Cardiac muscle cell (in vitro differentiated cells and primary cell): ENCODE data around the gene PCBD1. TPM values are rescaled to one million over a fixed set of nuclear protein-coding genes. Genes with fewer than 3 reads are reported as not detected.

Experiments used
- DNase-seq, 2 donors: peaks; one replicate each; pipeline versions ENCODE4 v3.0.0 to v3.0.0-alpha.2; 2010 to 2017; ENCODE audit warnings: low read depth in 1 of 2, low spot score in 1 of 2
- H3K27ac ChIP-seq: fragments of 200-600 bp; sonication (generic); 2 replicates; pipeline ENCODE4 v1.5.1; 2016
- H3K27me3 ChIP-seq: fragments of 200-600 bp; sonication (generic); 2 replicates; pipeline ENCODE4 v1.6.0; 2016; ENCODE audit warnings: control low read depth
- H3K36me3 ChIP-seq: fragments of 200-600 bp; sonication (generic); 2 replicates; pipeline ENCODE4 v1.5.1; 2016; ENCODE audit warnings: control low read depth
- H3K4me1 ChIP-seq: fragments of 200-600 bp; sonication (generic); 2 replicates; pipeline ENCODE4 v1.8.1; 2017; ENCODE audit warnings: low read depth, mild to moderate bottlenecking, mixed run types
- H3K4me3 ChIP-seq: fragments of 200-600 bp; sonication (generic); 2 replicates; pipeline ENCODE4 v1.5.1; 2016; ENCODE audit warnings: mild to moderate bottlenecking
- H3K9me3 ChIP-seq: fragments of 200-600 bp; sonication (generic); 2 replicates; pipeline ENCODE4 v1.5.1; 2017; ENCODE audit warnings: low read depth, mild to moderate bottlenecking, control low read depth
- CTCF ChIP-seq: IDR thresholded peaks from 2 replicates; pipeline ENCODE4 v1.5.1; 2012; ENCODE audit warnings: low read depth, mild to moderate bottlenecking, low read length
- polyA plus RNA-seq: library from polyadenylated mRNA; unstranded; fragments of >200 nt; fragmentation: Nextera tagmentation; extraction: Ambion mirVana; gene quantifications from 2 replicates; pipeline ENCODE4 v1.2.1, GENCODE V29; 2016
- total RNA-seq: library from RNA; depleted of rRNA; stranded (reverse); fragments of >200 nt; gene quantifications from 2 replicates; pipeline ENCODE4 v1.2.3, GENCODE V29; 2016

PCBD1 gene
- total and polyA plus RNA-seq, 2 experiments from 2014 or later, result 145 to 264 TPM

GRCh38 chr10:70843333-70843732 lies 45.0 kb downstream of the PCBD1 start:
- H3K36me3 ChIP-seq, result no peaks in the 10 kb centered on the region
- no peak for DNase-seq
- H3K27me3 ChIP-seq, result no peaks in the 10 kb centered on the region
- peak overlapping the region; percentile 91 for H3K27ac ChIP-seq
- H3K9me3 ChIP-seq, result no peaks in the 10 kb centered on the region
- peaks cover 59% of the 10 kb centered on the region for H3K4me1 ChIP-seq
- no peak overlapping the region for H3K4me3 ChIP-seq
- no peak for TF ChIP-seq CTCF

DNA sequence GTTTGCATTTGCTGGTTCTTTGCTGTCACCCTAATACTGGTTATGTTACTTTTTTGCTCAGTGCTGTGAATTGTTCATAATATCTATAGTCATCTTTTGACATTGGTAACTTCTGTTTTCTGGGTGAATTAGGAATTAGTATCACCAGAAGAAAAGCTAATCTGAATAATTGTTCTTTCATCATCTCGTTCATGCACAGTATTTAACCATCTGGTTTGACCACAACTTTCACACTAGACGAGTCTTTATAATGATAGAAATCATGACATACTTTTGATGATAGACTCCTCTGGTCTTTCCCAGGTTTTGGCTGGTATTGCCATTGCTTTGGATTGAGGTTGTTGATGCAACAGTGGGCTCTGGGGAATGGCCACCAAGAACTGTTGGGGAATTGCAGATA lies 47.5 kb downstream of the PCBD1 start:
- H3K4me3 ChIP-seq, result no peak overlapping the region
- no peak for TF ChIP-seq CTCF
- H3K27ac ChIP-seq, result no peak overlapping the region
- no peaks in the 10 kb centered on the region for H3K9me3 ChIP-seq
- DNase-seq, result no peak
- no peaks in the 10 kb centered on the region for H3K27me3 ChIP-seq
- H3K36me3 ChIP-seq, result no peaks in the 10 kb centered on the region
- H3K4me1 ChIP-seq, result peaks cover 44% of the 10 kb centered on the region

DNA sequence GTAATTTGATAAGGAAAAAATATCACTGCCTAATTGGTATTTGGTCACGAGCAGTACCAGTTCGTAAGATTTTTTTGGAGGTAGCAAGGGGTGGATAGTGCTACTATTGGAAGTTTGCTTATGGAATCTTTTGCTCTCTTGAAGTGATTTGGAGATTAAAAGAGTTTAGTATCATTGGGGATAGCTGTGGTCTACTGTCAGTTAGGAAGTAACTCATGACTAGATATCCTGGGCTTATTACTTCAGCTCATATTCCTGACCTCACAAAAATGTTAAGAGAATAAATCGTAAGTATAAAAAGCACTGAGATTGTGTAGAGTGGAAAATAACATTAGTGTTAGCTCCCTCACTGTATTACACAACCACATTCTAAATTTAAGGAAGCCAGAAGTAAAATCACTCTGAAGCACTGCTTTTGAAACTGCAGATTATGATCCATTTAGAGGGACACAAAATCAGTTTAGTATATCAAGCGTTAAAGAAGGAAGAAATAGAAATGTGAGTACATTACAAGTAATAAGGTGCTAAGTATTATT lies 50.0 kb downstream of the PCBD1 start:
- H3K27me3 ChIP-seq, result no peaks in the 10 kb centered on the region
- peaks cover 40% of the 10 kb centered on the region for H3K4me1 ChIP-seq
- H3K27ac ChIP-seq, result no peak overlapping the region
- no peak for TF ChIP-seq CTCF
- H3K9me3 ChIP-seq, result no peaks in the 10 kb centered on the region
- no peaks in the 10 kb centered on the region for H3K36me3 ChIP-seq
- H3K4me3 ChIP-seq, result no peak overlapping the region
- peak in 1 of 2 donors; percentile 13 for DNase-seq

GRCh38 chr10:70837660-70838059 lies 50.7 kb downstream of the PCBD1 start:
- H3K27ac ChIP-seq, result no peak overlapping the region
- no peak for TF ChIP-seq CTCF

DNA sequence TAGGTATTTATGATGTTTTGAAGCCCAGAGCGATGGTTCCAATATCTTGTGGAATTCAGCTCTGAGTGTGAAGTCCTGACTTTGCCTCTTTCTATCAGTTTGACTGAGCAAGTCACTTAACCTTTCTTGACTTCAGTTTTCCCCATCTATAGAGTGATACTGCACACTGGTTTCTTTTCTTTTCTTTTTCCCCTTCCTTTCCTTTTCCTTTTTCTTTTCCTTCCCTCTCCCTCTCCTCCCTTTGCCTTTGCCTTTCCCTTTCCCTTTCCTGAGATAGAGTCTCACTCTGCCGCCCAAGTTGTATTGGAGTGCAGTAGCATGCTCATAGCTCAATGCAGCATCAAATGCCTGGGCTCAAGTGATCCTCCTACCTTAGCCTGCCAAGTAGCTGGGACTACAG lies 52.0 kb downstream of the PCBD1 start:
- no peaks in the 10 kb centered on the region for H3K36me3 ChIP-seq
- TF ChIP-seq CTCF, result no peak

More at GRCh38 chr10:70837660-70838059, 50.7 kb downstream of the PCBD1 start:
- Histone ChIP-seq H3K4me3 (no peak overlapping the region), H3K9me3 (no peaks in the 10 kb centered on the region), H3K4me1 (peaks cover 40% of the 10 kb centered on the region), H3K27me3 (no peaks in the 10 kb centered on the region), H3K36me3 (no peaks in the 10 kb centered on the region)
- no peak for DNase-seq

More for the DNA sequence above, 52.0 kb downstream of the PCBD1 start:
- Histone ChIP-seq H3K4me1 (peaks cover 53% of the 10 kb centered on the region), H3K9me3 (no peaks in the 10 kb centered on the region), H3K27ac (peak overlapping the region; percentile 91), H3K4me3 (no peak overlapping the region), H3K27me3 (no peaks in the 10 kb centered on the region)
- DNase-seq, result no peak
